GM18520 (cell line): ENCODE measurements around the gene ATXN2.
"Not testable (repeated sequence)": the region's sequence is repeated elsewhere in the genome, so short reads cannot be mapped to it uniquely, and the experiment has no call there.

ENCODE experiments used
- ATAC-seq: cut with Tn5 transposase; IDR thresholded peaks from one replicate; pipeline ENCODE4 v1.9.1; 2021; ENCODE audit not compliant: unreplicated experiment

The ATXN2 gene

GRCh38 chr12:111519083-111519482 is 80.0 kb downstream of the ATXN2 start:
- ATAC-seq = no peak

- ATAC-seq = not testable (repeated sequence)
These were observed 91.4 kb downstream of the ATXN2 start for GRCh38 chr12:111507719-111508118.

GRCh38 chr12:111507258-111507657 is 91.9 kb downstream of the ATXN2 start:
- ATAC-seq = not testable (repeated sequence)

GRCh38 chr12:111506260-111506659 is 92.9 kb downstream of the ATXN2 start:
- no peak for ATAC-seq

GRCh38 chr12:111505601-111506036 is 93.5 kb downstream of the ATXN2 start:
- ATAC-seq = no peak

- ATAC-seq = no peak
These were observed 96.0 kb downstream of the ATXN2 start for GRCh38 chr12:111503116-111503515.

GRCh38 chr12:111494676-111495075 is 104.4 kb downstream of the ATXN2 start:
- ATAC-seq = no peak

GRCh38 chr12:111492979-111493378 is 106.1 kb downstream of the ATXN2 start:
- ATAC-seq = not testable (repeated sequence)

GRCh38 chr12:111488798-111489197 is 110.3 kb downstream of the ATXN2 start:
- ATAC-seq = no peak

- no peak for ATAC-seq
These were observed 110.8 kb downstream of the ATXN2 start for GRCh38 chr12:111488271-111488670.

GRCh38 chr12:111482462-111482861 is 116.7 kb downstream of the ATXN2 start:
- no peak for ATAC-seq

GRCh38 chr12:111471236-111471635 is 127.9 kb downstream of the ATXN2 start:
- no peak for ATAC-seq

- ATAC-seq = no peak
These were observed 129.7 kb downstream of the ATXN2 start for GRCh38 chr12:111469401-111469800.

GRCh38 chr12:111467857-111468241 is 131.3 kb downstream of the ATXN2 start:
- ATAC-seq = no peak

GRCh38 chr12:111467092-111467856 is 131.8 kb downstream of the ATXN2 start:
- no peak for ATAC-seq

GRCh38 chr12:111462210-111462769 is 136.8 kb downstream of the ATXN2 start:
- ATAC-seq = no peak

GRCh38 chr12:111460111-111460510 is 139.0 kb downstream of the ATXN2 start:
- ATAC-seq = not testable (repeated sequence)

GRCh38 chr12:111458546-111459172 is 140.5 kb downstream of the ATXN2 start:
- no peak for ATAC-seq

GRCh38 chr12:111457577-111457976 is 141.5 kb downstream of the ATXN2 start:
- no peak for ATAC-seq

GRCh38 chr12:111457071-111457470 is 142.0 kb downstream of the ATXN2 start:
- ATAC-seq = no peak

- ATAC-seq = no peak
These were observed 143.4 kb downstream of the ATXN2 start for GRCh38 chr12:111455448-111456320.
